ENCODE measurements around the gene AUTS2.

GRCh38 chr7:70434376-70434775, 836.1 kb downstream of the AUTS2 start:
- TF ChIP-seq, protein P1, sequence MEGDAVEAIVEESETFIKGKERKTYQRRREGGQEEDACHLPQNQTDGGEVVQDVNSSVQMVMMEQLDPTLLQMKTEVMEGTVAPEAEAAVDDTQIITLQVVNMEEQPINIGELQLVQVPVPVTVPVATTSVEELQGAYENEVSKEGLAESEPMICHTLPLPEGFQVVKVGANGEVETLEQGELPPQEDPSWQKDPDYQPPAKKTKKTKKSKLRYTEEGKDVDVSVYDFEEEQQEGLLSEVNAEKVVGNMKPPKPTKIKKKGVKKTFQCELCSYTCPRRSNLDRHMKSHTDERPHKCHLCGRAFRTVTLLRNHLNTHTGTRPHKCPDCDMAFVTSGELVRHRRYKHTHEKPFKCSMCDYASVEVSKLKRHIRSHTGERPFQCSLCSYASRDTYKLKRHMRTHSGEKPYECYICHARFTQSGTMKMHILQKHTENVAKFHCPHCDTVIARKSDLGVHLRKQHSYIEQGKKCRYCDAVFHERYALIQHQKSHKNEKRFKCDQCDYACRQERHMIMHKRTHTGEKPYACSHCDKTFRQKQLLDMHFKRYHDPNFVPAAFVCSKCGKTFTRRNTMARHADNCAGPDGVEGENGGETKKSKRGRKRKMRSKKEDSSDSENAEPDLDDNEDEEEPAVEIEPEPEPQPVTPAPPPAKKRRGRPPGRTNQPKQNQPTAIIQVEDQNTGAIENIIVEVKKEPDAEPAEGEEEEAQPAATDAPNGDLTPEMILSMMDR (IDR thresholded peaks at IDR 0.05; ENCODE audit: poor library complexity, severe bottlenecking) = peak; percentile 10
- no peak for TF ChIP-seq POLR2AphosphoS5 (IDR thresholded peaks at IDR 0.05)
- no peak for TF ChIP-seq MXI1 (conservative IDR thresholded peaks at IDR 0.05; ENCODE audit: poor library complexity, severe bottlenecking)
- TF ChIP-seq SMC3 (conservative IDR thresholded peaks at IDR 0.05; ENCODE audit: poor library complexity) = no peak
- TF ChIP-seq EZH2 (IDR thresholded peaks at IDR 0.05; ENCODE audit: borderline replicate concordance, insufficient read depth, low read length, poor library complexity, severe bottlenecking) = no peak
- no peak for TF ChIP-seq TAF1 (IDR thresholded peaks at IDR 0.05; ENCODE audit: low read depth)
